SK-N-MC (cell line): ENCODE measurements around the gene RND1.

Experiments used
- EZH2 ChIP-seq: fragments of 200-600 bp; sonication (generic); IDR thresholded peaks from one replicate; pipeline ENCODE4 v1.6.1; 2017; ENCODE audit warnings: antibody characterized with exemption
- POLR2AphosphoS5 ChIP-seq: IDR thresholded peaks from 2 replicates; pipeline ENCODE4 v1.6.1; 2012; ENCODE audit warnings: mild to moderate bottlenecking, low read depth, low read length, borderline replicate concordance

- TF ChIP-seq POLR2AphosphoS5 (no peak), EZH2 (no peak)
Measured at GRCh38 chr12:48889679-48890078, 24.0 kb upstream of the RND1 start.
